ENCODE results near the gene MACROD2. TPM values are rescaled to one million over a fixed set of nuclear protein-coding genes. Genes with fewer than 3 reads are reported as not detected.

The MACROD2 gene
- total and polyA plus RNA-seq, 2 donors (not counting 1 experiment from before 2014, with no cell fraction given): 5.3 to 6.7 TPM

DNA sequence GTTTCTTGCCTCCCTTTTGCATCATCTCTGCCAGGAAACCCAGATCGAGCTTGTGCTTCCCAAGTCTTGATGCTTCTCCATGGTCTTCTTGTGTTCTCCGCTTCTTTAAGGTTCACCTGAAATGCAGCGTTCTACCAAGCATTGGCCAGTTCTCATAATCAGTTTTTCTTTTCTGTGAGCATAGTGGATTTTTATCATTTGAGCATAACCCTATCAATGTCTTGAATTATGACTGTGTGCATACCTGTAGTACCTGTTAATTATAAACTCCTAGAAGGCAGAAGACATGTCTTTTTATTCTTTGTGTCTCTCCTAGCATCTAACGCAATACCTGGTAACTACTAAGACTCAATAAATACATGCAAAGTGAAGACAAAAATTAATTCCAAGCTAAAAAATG is 1146.5 kb downstream of the MACROD2 start:
- H3K79me2 ChIP-seq (ENCODE audit: control insufficient read depth, insufficient read depth, low read length): no peaks in the 10 kb centered on the region
- POLR2A ChIA-PET: no interaction called here
- TF ChIP-seq EZH2 (IDR thresholded peaks at IDR 0.05; ENCODE audit: borderline replicate concordance, insufficient read depth, low read depth, low read length, poor library complexity, severe bottlenecking): no peak
- H2AFZ ChIP-seq (ENCODE audit: insufficient read depth, low read depth, low read length, poor library complexity, severe bottlenecking): no peak overlapping the region
- intact Hi-C loops (cut with micrococcal nuclease): no loop called here
- no peak overlapping the region for H3K27ac ChIP-seq (ENCODE audit: low read length in 2 of 2)
- Mint-ChIP-seq H3K4me1 (no peaks in the 10 kb centered on the region), H3K27ac (no peak overlapping the region), H3K9me3 (ENCODE audit: insufficient read depth) (no peaks in the 10 kb centered on the region), H3K27me3 (no peaks in the 10 kb centered on the region), H3K4me3 (no peak overlapping the region)
- DNase-seq (no peak), ATAC-seq (ENCODE audit: low read depth) (no peak)
- CTCF ChIA-PET: no interaction called here
- no peak overlapping the region for H3K9ac ChIP-seq (ENCODE audit: low read length)
- H3K4me3 ChIP-seq (ENCODE audit: control extremely low read depth in 1 of 5, extremely low read depth in 1 of 5, insufficient read depth in 1 of 5, low read depth in 2 of 5, low read length in 4 of 5): no peak overlapping the region
- H3K4me2 ChIP-seq (replicated peaks; ENCODE audit: low read depth, low read length, poor library complexity, severe bottlenecking): no peak overlapping the region
- no peaks in the 10 kb centered on the region for H3K36me3 ChIP-seq (replicated peaks in 1 of 2; ENCODE audit: control extremely low read depth in 1 of 2, control insufficient read depth in 1 of 2, extremely low read depth in 1 of 2, insufficient read depth in 2 of 2, low read length in 1 of 2)
- H3K4me1 ChIP-seq (ENCODE audit: control insufficient read depth in 2 of 2, insufficient read depth in 2 of 2, low read length in 2 of 2): no peaks in the 10 kb centered on the region
- H3K9me3 ChIP-seq (ENCODE audit: control extremely low read depth in 1 of 3, control insufficient read depth in 2 of 3, insufficient read depth in 1 of 3, low read length in 2 of 3): no peaks in the 10 kb centered on the region
- WGBS (ENCODE audit: insufficient coverage): 88% methylated on average over 1 of the region's 4 CpGs
- no peaks in the 10 kb centered on the region for H3K27me3 ChIP-seq (replicated peaks in 1 of 4; ENCODE audit: control extremely low read depth in 1 of 4, control insufficient read depth in 3 of 4, insufficient read depth in 4 of 4, low read length in 3 of 4)
- no peaks in the 10 kb centered on the region for H4K20me1 ChIP-seq (ENCODE audit: control insufficient read depth, insufficient read depth, low read length, poor library complexity, severe bottlenecking)

DNA sequence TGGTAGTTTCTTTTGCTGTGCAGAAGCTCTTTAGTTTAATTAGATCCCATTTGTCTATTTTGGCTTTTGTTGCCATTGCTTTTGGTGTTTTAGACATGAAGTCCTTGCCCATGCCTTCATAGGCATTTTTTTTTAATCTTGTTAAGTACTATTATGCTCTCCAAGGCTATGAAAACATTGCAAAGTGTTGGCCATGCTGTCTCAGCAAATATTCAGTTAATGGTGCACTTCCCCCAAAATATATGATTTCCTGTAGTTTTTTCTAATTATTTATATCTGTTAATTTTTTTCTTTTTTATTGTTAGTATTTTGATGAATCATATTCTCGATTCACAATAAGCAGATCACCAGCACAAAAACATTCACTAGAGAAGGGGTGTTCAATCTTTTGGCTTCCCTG is 1148.2 kb downstream of the MACROD2 start:
- ChIA-PET POLR2A (no interaction called here), CTCF (interaction anchor here (0.6 kb wide), 1 partner anchor 158 kb away, joined by 3 read pairs; no protein-coding TSS in a partner anchor)
- H3K4me1 ChIP-seq (ENCODE audit: control insufficient read depth in 2 of 2, insufficient read depth in 2 of 2, low read length in 2 of 2): no peaks in the 10 kb centered on the region
- WGBS (ENCODE audit: insufficient coverage): no CpG with 5 or more reads among the region's 1 CpG
- Mint-ChIP-seq H3K9me3 (ENCODE audit: insufficient read depth) (no peaks in the 10 kb centered on the region), H3K27me3 (no peaks in the 10 kb centered on the region), H3K27ac (no peak overlapping the region), H3K4me1 (no peaks in the 10 kb centered on the region), H3K4me3 (no peak overlapping the region)
- H3K27me3 ChIP-seq (replicated peaks in 1 of 4; ENCODE audit: control extremely low read depth in 1 of 4, control insufficient read depth in 3 of 4, insufficient read depth in 4 of 4, low read length in 3 of 4): no peaks in the 10 kb centered on the region
- H2AFZ ChIP-seq (ENCODE audit: insufficient read depth, low read depth, low read length, poor library complexity, severe bottlenecking): no peak overlapping the region
- TF ChIP-seq, protein P1, sequence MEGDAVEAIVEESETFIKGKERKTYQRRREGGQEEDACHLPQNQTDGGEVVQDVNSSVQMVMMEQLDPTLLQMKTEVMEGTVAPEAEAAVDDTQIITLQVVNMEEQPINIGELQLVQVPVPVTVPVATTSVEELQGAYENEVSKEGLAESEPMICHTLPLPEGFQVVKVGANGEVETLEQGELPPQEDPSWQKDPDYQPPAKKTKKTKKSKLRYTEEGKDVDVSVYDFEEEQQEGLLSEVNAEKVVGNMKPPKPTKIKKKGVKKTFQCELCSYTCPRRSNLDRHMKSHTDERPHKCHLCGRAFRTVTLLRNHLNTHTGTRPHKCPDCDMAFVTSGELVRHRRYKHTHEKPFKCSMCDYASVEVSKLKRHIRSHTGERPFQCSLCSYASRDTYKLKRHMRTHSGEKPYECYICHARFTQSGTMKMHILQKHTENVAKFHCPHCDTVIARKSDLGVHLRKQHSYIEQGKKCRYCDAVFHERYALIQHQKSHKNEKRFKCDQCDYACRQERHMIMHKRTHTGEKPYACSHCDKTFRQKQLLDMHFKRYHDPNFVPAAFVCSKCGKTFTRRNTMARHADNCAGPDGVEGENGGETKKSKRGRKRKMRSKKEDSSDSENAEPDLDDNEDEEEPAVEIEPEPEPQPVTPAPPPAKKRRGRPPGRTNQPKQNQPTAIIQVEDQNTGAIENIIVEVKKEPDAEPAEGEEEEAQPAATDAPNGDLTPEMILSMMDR (IDR thresholded peaks at IDR 0.05): no peak
- no peak for TF ChIP-seq EZH2 (IDR thresholded peaks at IDR 0.05; ENCODE audit: borderline replicate concordance, insufficient read depth, low read depth, low read length, poor library complexity, severe bottlenecking)
- H3K4me3 ChIP-seq (ENCODE audit: control extremely low read depth in 1 of 5, extremely low read depth in 1 of 5, insufficient read depth in 1 of 5, low read depth in 2 of 5, low read length in 4 of 5): no peak overlapping the region
- H3K4me2 ChIP-seq (replicated peaks; ENCODE audit: low read depth, low read length, poor library complexity, severe bottlenecking): no peak overlapping the region
- no peak for ATAC-seq (ENCODE audit: low read depth)
- no peak for DNase-seq
- no peaks in the 10 kb centered on the region for H3K36me3 ChIP-seq (replicated peaks in 1 of 2; ENCODE audit: control extremely low read depth in 1 of 2, control insufficient read depth in 1 of 2, extremely low read depth in 1 of 2, insufficient read depth in 2 of 2, low read length in 1 of 2)
- intact Hi-C loops (cut with micrococcal nuclease): no loop called here
- H3K9ac ChIP-seq (ENCODE audit: low read length): no peak overlapping the region
- H3K9me3 ChIP-seq (ENCODE audit: control extremely low read depth in 1 of 3, control insufficient read depth in 2 of 3, insufficient read depth in 1 of 3, low read length in 2 of 3): no peaks in the 10 kb centered on the region
- H3K27ac ChIP-seq (ENCODE audit: low read length in 2 of 2): no peak overlapping the region
- H4K20me1 ChIP-seq (ENCODE audit: control insufficient read depth, insufficient read depth, low read length, poor library complexity, severe bottlenecking): no peaks in the 10 kb centered on the region
- H3K79me2 ChIP-seq (ENCODE audit: control insufficient read depth, insufficient read depth, low read length): no peaks in the 10 kb centered on the region
